Endometrium (tissue), 2 donors: ENCODE measurements around the gene CMSS1.

Experiments
- FAIRE-seq: peaks from 2 replicates; lab custom pipeline; 2012; peaks lifted over from hg19 to GRCh38; lab: Jason Lieb, UNC
- donor health status: control.
- donor health status: control.

The CMSS1 gene

GRCh38 chr3:100230710-100231109 lies 413.0 kb downstream of the CMSS1 start:
- no peak for FAIRE-seq
